Mesenchymal stem cell (in vitro differentiated cells and primary cell): ENCODE data around the gene SP4.

Experiments used
- DNase-seq: peaks from one replicate; pipeline ENCODE4 v3.0.0-alpha.2; 2013
- H2AFZ ChIP-seq: one replicate; pipeline ENCODE4 v1.6.1; 2013; ENCODE audit warnings: low read depth, mild to moderate bottlenecking, control low read depth, inconsistent platforms, low read length, moderate library complexity
- H2AK5ac ChIP-seq: 2 replicates; pipeline ENCODE4 v1.6.1; 2013; ENCODE audit warnings: low read length, moderate library complexity, mild to moderate bottlenecking, inconsistent platforms; ENCODE audit not compliant: severe bottlenecking
- H2BK120ac ChIP-seq: one replicate; pipeline ENCODE4 v1.6.1; 2013; ENCODE audit warnings: low read depth, mild to moderate bottlenecking, inconsistent platforms, low read length, moderate library complexity
- H2BK12ac ChIP-seq, 2 experiments: one replicate each; pipeline ENCODE4 v1.6.1; 2013; ENCODE audit warnings: inconsistent platforms in 2 of 2, low read length in 2 of 2, mild to moderate bottlenecking in 2 of 2, moderate library complexity in 2 of 2, control low read depth in 1 of 2
- H2BK15ac ChIP-seq: one replicate; pipeline ENCODE4 v1.6.1; 2013; ENCODE audit warnings: mild to moderate bottlenecking, low read depth, inconsistent platforms; ENCODE audit not compliant: poor library complexity, severe bottlenecking
- H2BK5ac ChIP-seq: 2 replicates; pipeline ENCODE4 v1.6.1; 2013; ENCODE audit warnings: low read depth, mild to moderate bottlenecking, low read length, control low read depth, inconsistent platforms; ENCODE audit not compliant: poor library complexity, severe bottlenecking
- H3K14ac ChIP-seq, 2 experiments: one replicate each; pipeline ENCODE4 v1.6.1; 2013; ENCODE audit warnings: inconsistent platforms in 2 of 2, low read length in 2 of 2, control low read depth in 1 of 2, mild to moderate bottlenecking in 1 of 2, moderate library complexity in 1 of 2
- H3K18ac ChIP-seq, 2 experiments: one replicate each; pipeline ENCODE4 v1.6.1; 2013; ENCODE audit warnings: inconsistent platforms in 2 of 2, low read length in 2 of 2, control low read depth in 1 of 2, low read depth in 1 of 2, mild to moderate bottlenecking in 1 of 2
- H3K23ac ChIP-seq, 2 experiments: one replicate each; pipeline ENCODE4 v1.6.1; 2013; ENCODE audit warnings: inconsistent platforms in 2 of 2, low read length in 2 of 2, mild to moderate bottlenecking in 2 of 2, moderate library complexity in 2 of 2, control low read depth in 1 of 2
- H3K27ac ChIP-seq: 2 replicates; pipeline ENCODE4 v1.5.1; 2013; ENCODE audit warnings: mild to moderate bottlenecking, moderate library complexity, low read length, control low read depth, inconsistent platforms; ENCODE audit not compliant: poor library complexity, severe bottlenecking
- H3K27me3 ChIP-seq, 2 experiments: 2 replicates each; pipeline versions ENCODE4 v1.6.1 to v1.7.0; 2013; ENCODE audit warnings: low read length in 2 of 2, mild to moderate bottlenecking in 2 of 2, moderate library complexity in 2 of 2, control low read depth in 1 of 2, inconsistent platforms in 1 of 2; ENCODE audit not compliant: control insufficient read depth in 1 of 2, insufficient read depth in 1 of 2
- H3K36me3 ChIP-seq, 2 experiments: 2 replicates each; pipeline versions ENCODE4 v1.6.1 to v1.7.0; 2013; ENCODE audit warnings: low read length in 2 of 2, control low read depth in 1 of 2, inconsistent platforms in 1 of 2, low read depth in 1 of 2, mild to moderate bottlenecking in 1 of 2; ENCODE audit not compliant: insufficient read depth in 2 of 2, control insufficient read depth in 1 of 2
- H3K4ac ChIP-seq, 2 experiments: one replicate each; pipeline ENCODE4 v1.6.1; 2013; ENCODE audit warnings: inconsistent platforms in 2 of 2, low read length in 2 of 2, mild to moderate bottlenecking in 2 of 2, moderate library complexity in 2 of 2, control low read depth in 1 of 2, low read depth in 1 of 2
- H3K4me1 ChIP-seq: 2 replicates; pipeline ENCODE4 v1.6.1; 2013; ENCODE audit warnings: low read depth, low read length, control low read depth; ENCODE audit not compliant: control insufficient read depth, insufficient read depth
- H3K4me2 ChIP-seq: 2 replicates; pipeline ENCODE4 v1.6.1; 2013; ENCODE audit warnings: low read length, mild to moderate bottlenecking, inconsistent platforms; ENCODE audit not compliant: poor library complexity, severe bottlenecking
- H3K4me3 ChIP-seq, 2 experiments: 2 replicates each; pipeline versions ENCODE4 v1.5.1 to v1.7.0; 2013; ENCODE audit warnings: low read length in 2 of 2, mild to moderate bottlenecking in 2 of 2, control low read depth in 1 of 2, low read depth in 1 of 2; ENCODE audit not compliant: insufficient read depth in 1 of 2
- H3K79me1 ChIP-seq: replicated peaks from 2 replicates; pipeline ENCODE4 v1.6.1; 2013; ENCODE audit warnings: mild to moderate bottlenecking, control low read depth, low read length, inconsistent platforms; ENCODE audit not compliant: poor library complexity, severe bottlenecking
- H3K9ac ChIP-seq: 2 replicates; pipeline ENCODE4 v1.7.0; 2013; ENCODE audit warnings: mild to moderate bottlenecking, low read length, moderate library complexity
- H3K9me3 ChIP-seq: 2 replicates; pipeline ENCODE4 v1.7.0; 2013; ENCODE audit warnings: mild to moderate bottlenecking, low read length; ENCODE audit not compliant: control insufficient read depth
- H4K8ac ChIP-seq: one replicate; pipeline ENCODE4 v1.6.1; 2013; ENCODE audit warnings: inconsistent platforms, mild to moderate bottlenecking, low read length, moderate library complexity
- H4K91ac ChIP-seq: one replicate; pipeline ENCODE4 v1.6.1; 2013; ENCODE audit warnings: mild to moderate bottlenecking, low read length, inconsistent platforms
- WGBS: methylation state at CpG from one replicate; pipeline ENCODE4 v1.1.7; 2013; ENCODE audit warnings: mixed read lengths; 5-methylcytosine and 5-hydroxymethylcytosine counted together

SP4 gene

DNA sequence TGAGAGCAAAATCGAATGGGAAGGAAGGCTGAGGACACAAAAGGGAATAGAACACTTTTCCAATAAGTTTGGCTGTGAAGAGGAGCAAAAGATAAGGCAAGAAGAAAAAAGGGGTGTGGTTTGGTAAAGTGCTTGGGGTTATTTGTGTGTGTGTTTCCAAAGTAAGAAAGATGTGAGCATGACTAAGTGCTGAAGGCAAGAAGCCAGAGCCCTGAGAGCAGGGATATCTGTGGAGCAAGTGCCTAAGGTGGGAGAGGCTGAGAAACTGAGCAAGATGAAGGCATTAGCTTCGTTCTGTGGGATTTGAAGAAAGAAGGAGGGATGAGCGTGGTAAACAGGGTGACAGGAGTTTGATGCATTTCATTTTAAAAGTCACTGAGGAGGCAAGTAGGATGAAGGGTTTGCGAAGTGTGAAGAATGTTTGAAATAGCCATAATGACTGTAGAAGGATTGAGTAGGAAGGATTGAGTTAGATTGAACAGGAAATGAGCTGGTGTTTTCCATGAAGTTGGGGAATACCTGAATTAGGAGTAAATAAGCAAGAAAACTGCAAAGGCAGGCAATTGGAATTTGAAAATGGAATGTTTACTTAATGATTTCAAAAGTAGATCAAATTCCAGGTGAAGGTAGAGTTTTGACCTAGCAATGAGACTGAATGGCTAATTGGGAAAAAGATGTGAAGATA, 19.9 kb upstream of the SP4 start:
- Histone ChIP-seq H2AFZ (no peak overlapping the region), H3K27ac (no peak overlapping the region), H3K79me1 (no peaks in the 10 kb centered on the region), H3K27me3 (peaks cover 0 to 7% of the 10 kb centered on the region in 2 experiments), H2BK12ac (no peak overlapping the region), H3K4me1 (no peaks in the 10 kb centered on the region), H2BK120ac (no peak overlapping the region), H4K8ac (no peak overlapping the region), H3K4me3 (no peak overlapping the region), H3K9me3 (no peaks in the 10 kb centered on the region), H4K91ac (no peak overlapping the region), H3K14ac (no peak overlapping the region), H2AK5ac (no peak overlapping the region), H3K18ac (no peak overlapping the region), H3K4me2 (no peak overlapping the region), H2BK15ac (no peak overlapping the region), H3K4ac (no peak overlapping the region), H2BK5ac (no peak overlapping the region), H3K23ac (no peak overlapping the region), H3K36me3 (no peaks in the 10 kb centered on the region), H3K9ac (no peak overlapping the region)
- 51% methylated on average over 4 of the region's 4 CpGs for WGBS
- no peak for DNase-seq

DNA sequence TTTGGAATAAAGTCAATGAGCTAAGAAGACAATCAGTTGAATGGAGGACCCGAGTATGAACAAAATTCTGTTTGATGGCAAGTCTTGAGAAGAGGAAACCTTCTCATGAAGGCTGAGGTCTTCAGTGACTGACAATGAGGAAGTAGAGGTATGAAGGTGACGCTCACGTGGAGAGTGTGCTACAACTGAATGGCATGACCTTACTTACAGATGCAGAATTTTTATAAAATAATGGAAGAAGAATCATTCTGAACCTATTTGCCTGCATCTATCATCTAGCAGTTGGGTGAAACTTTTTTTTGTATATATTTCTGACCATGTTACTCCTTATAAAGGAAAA, 19.4 kb upstream of the SP4 start:
- Histone ChIP-seq H3K9ac (no peak overlapping the region), H4K8ac (no peak overlapping the region), H3K14ac (no peak overlapping the region), H3K4me1 (no peaks in the 10 kb centered on the region), H3K4me2 (no peak overlapping the region), H3K27me3 (peaks cover 0 to 7% of the 10 kb centered on the region in 2 experiments), H3K4ac (no peak overlapping the region), H2BK15ac (no peak overlapping the region), H2BK120ac (no peak overlapping the region), H3K36me3 (no peaks in the 10 kb centered on the region), H4K91ac (no peak overlapping the region), H3K27ac (no peak overlapping the region), H2BK5ac (no peak overlapping the region), H2AK5ac (no peak overlapping the region), H3K4me3 (no peak overlapping the region), H3K79me1 (no peaks in the 10 kb centered on the region), H3K23ac (no peak overlapping the region), H2BK12ac (no peak overlapping the region), H2AFZ (no peak overlapping the region), H3K9me3 (no peaks in the 10 kb centered on the region), H3K18ac (no peak overlapping the region)
- WGBS = 80% methylated on average over 1 of the region's 3 CpGs
- DNase-seq = no peak

DNA sequence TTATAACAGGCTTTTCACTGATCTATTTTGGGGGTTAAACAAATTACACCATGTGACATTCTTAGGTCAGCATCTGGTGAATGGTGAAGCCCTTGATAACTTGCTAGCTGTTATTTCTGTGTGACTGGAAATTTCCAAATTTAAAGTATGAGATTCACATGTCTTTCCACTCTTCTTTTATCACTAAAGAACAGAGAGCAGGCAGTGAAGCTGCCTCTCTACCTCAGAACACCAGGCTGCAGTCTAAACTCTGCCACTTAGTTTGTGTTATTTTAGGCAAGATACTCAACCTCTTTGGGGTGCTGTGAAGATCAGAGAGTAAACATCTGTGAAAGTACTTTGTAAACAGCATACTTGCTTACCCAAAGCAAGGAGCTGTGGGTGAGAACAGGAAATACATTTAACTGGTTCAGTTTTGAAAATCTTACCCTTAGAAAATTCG, 15.5 kb upstream of the SP4 start:
- Histone ChIP-seq H4K8ac (no peak overlapping the region), H2AFZ (no peak overlapping the region), H3K18ac (no peak overlapping the region), H3K9ac (no peak overlapping the region), H2AK5ac (no peak overlapping the region), H3K9me3 (no peaks in the 10 kb centered on the region), H2BK12ac (no peak overlapping the region), H3K79me1 (no peaks in the 10 kb centered on the region), H3K4me3 (no peak overlapping the region), H2BK120ac (no peak overlapping the region), H3K14ac (no peak overlapping the region), H2BK15ac (no peak overlapping the region), H3K27me3 (peaks cover 0 to 7% of the 10 kb centered on the region in 2 experiments), H3K4ac (no peak overlapping the region), H4K91ac (no peak overlapping the region), H3K27ac (no peak overlapping the region), H3K36me3 (no peaks in the 10 kb centered on the region), H3K23ac (no peak overlapping the region), H2BK5ac (no peak overlapping the region), H3K4me2 (no peak overlapping the region), H3K4me1 (no peaks in the 10 kb centered on the region)
- WGBS = no CpG with 5 or more reads among the region's 1 CpG
- peak; percentile 4 for DNase-seq

DNA sequence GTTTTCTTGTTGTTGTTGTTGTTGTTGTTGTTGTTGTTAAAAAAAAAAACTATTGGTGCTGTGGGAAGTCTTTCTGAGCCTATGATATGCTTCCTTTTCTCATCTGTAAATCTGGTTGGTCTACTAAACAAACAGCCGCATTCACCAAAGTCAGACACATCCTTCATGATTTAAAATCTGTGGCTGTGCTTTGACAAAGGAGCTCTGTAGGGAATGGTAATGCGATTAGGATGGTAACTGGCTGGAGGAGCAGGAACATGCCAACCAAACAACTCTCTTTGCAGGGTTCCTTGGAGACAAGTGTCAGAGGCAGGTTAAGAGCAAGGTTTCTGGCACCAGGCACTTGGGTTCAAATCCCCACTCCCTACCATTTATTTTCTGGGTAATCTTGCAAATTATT, 14.9 kb upstream of the SP4 start:
- no peak overlapping the region for H3K4ac ChIP-seq
- H3K36me3 ChIP-seq = no peaks in the 10 kb centered on the region
- peaks cover 0 to 7% of the 10 kb centered on the region in 2 experiments for H3K27me3 ChIP-seq
- H3K4me3 ChIP-seq = no peak overlapping the region
- H4K8ac ChIP-seq = no peak overlapping the region
- H3K18ac ChIP-seq = no peak overlapping the region
- H2BK5ac ChIP-seq = no peak overlapping the region
- no peak overlapping the region for H2AK5ac ChIP-seq
- no peak overlapping the region for H3K4me2 ChIP-seq
- H2BK12ac ChIP-seq = no peak overlapping the region
- no peak overlapping the region for H3K9ac ChIP-seq
- no peak overlapping the region for H2AFZ ChIP-seq
- H3K9me3 ChIP-seq = no peaks in the 10 kb centered on the region
- no peak for DNase-seq
- H3K14ac ChIP-seq = no peak overlapping the region
- H2BK120ac ChIP-seq = no peak overlapping the region
- H2BK15ac ChIP-seq = no peak overlapping the region
- no peak overlapping the region for H4K91ac ChIP-seq
- no peak overlapping the region for H3K27ac ChIP-seq
- WGBS = 67% methylated on average over 1 of the region's 2 CpGs
- H3K4me1 ChIP-seq = no peaks in the 10 kb centered on the region
- no peaks in the 10 kb centered on the region for H3K79me1 ChIP-seq
- no peak overlapping the region for H3K23ac ChIP-seq
